ENCODE results near the gene RLBP1.

Gene RLBP1

DNA sequence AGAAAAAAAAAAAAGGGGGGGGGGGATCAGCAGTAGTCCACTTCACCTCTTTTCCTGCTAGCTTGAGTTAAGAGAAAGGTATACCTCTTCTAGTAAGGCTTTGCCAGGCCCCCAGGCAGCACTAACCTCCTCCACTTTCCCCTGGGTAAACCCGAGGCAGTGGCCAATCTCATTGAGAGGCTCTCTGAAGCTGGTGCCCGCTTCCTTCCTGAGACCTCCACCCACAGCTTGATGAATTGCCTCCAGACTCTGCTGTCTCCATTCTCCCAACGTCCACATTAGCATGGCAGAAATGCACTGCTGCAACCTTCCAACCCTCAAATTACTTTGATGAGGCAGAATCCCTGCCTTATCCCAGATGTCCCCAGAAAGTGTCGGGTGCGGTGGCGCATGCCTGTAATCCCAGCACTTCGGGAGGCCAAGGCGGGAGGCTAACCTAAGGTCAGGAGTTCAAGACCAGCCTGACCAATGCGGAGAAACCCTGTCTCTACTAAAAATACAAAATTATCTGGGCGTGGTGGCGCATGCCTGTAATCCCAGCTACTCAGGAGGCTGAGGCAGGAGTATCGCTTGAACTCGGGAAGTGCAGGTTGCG, 15.3 kb downstream of the RLBP1 start:
- no peak for DNase-seq

DNA sequence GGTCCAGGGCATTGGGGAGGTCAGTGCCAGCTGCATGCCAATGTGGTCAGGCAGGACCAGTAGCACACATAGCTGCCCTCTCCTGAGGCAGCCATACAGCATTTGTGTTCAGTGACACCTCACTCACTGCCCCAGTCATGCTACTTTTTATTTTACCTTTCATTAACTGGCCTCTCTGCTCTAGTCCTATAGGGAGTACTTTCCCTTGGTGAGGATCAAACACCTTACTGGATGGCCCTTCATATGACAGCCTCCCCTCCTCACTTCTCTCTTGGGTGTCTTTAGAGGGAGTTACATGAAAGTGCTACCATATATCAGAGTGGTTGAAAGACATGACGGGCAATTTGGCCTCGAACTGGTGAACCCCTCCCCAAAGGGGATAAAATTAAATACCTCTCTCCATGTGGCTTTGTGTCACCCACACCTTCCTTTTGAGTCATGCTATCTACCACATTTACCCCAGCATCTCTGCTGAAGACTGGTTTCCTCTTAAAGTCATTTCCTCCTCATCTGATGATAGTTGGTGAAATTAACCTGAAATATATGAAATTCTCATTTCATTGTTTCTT, 17.6 kb downstream of the RLBP1 start:
- no peak for DNase-seq

DNA sequence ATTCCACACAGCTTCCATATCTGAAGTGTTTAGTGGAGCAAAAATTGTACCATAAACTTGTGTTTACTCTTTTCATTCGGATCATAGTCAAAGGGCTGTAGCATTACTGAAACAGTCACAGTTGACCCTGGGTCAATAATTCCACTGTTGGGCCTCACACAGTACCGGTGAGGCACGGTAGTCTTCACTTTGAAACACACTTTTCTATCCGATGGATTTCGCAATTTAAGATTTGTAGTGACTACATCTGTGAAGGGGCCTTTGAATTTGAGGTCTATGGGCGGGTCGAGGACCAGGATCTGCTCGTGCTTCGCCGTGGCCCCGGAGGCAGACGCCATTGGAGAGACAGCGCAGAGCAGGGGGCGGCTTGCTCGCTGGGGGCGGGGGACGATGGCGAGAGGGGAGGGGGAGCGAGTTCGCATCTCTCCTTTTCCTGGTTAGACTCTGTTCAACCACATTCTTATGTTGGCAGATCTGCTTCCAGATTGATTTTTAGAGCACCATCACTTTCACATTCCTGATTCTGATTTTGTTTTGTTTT, 19.8 kb downstream of the RLBP1 start:
- no peak for DNase-seq

DNA sequence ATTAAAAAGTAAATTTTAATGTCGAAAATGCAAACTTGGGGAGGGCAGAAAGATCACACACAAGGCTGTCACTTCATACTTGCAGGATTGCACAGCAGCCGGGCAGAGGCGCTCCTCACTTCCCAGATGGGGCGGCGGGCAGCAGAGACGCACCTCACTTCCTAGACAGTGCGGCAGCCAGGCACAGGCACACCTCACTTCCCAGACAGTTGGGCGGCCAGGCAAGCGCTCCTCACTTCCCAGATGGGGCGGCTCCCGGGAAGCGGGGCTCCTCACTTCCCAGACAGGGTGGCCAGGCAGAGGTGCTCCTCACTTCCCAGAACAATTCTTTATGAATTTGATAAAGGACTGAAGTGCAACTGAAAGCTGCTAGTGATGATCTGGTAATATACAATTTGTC, 21.2 kb downstream of the RLBP1 start:
- DNase-seq = no peak

DNA sequence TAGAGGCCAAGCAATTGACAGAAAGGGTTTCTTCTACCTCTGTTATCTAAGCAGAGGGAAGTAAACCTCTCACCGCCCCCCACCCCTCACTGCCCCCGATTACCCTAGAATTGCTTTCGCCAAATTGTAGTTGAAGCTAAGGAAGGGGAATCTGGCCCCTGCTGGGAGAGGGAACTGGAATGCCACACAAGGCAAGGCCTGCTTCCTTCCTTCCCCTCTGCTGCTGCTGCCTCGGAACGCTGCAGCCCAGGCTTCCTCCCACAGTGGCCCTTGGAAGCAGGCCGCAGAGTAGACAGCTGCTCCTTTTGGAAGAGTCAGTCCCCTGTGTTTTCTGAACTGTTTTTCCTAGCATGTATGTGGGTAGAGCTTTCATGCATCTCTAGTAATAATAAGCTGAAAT, 21.6 kb downstream of the RLBP1 start:
- DNase-seq = no peak

GRCh38 chr15:89198934-89199333, 22.4 kb downstream of the RLBP1 start:
- DNase-seq = no peak

DNA sequence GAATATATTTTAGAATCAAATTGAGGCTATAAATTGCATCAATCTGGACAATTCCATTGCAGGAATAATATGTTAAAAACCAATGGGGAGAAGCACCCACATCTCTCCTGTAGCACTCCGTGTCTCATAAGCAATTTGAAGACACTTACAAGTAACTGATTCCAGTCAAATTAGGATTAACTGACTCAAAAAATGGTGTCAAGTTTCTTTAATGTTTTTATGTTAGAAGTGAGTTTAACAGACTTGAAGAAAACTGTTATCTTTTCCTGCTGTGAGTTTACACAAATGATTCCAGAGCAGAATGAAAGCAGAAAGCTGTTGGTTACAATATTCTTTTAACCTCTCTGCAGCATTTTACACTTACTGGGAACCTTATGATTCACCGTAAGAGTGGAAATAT, 23.2 kb downstream of the RLBP1 start:
- no peak for DNase-seq

DNA sequence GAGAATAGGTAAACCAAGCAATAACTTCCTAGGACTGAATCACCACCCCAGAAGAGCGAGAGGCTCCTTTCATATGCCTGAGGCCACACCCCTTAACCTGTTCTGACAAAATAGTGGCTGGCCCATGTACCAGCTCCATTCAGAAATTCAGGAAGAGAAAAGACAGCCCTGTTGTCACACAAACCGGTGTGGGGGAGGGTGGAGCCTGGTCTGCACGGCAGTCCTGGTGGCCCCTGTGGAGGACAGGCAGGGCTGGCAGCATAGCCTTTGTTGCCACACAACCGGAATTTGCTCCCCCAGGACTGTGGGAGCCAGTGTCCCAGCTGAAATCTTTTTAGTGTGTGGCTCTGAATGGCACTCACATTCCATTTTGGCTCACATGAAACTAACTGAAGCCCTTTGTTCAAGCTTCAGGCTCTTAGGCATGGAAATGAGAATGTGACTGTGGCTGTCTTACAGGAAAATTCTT, 23.8 kb downstream of the RLBP1 start:
- no peak for DNase-seq

GRCh38 chr15:89196994-89197393, 24.4 kb downstream of the RLBP1 start:
- DNase-seq = no peak

DNA sequence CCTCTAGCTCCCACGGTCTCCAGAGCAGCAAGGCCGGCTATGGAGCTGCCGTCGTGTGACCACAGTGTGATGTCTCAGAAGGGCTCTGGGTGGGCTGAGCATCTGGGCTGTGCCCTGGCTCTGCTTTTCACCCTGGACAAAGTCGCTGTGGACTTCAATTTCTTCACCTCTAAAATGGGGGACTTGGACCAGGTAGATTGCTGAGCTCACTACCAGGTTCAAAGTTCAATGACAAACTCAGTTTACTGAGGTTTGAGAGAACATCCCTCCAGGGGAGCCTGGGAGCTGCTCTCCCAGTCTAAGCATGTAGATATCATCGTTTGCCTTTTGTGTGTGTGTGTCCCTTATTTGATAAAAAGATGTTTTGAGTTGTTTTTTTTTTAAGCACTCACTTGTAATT, 25.1 kb downstream of the RLBP1 start:
- DNase-seq = no peak

GRCh38 chr15:89195836-89196235, 25.5 kb downstream of the RLBP1 start:
- DNase-seq = no peak

DNA sequence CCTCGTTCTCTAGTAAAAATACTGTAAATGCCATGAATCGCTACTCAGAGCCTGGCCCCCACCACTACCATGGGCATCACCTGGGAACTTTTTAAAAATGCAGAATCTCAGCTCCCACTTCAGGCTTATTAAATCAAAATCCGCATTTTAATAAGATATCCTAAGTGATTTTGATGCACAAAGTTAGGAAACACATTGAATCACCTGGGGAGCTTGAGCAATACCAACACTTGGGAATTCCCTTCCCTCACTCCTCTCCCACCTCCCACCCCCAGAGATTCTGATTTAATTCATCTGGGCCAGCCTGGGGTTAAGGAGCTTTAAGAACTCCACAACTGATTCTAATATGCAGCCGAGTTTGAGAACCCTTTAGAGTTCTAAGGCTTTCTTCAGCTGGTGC, 26.8 kb downstream of the RLBP1 start:
- no peak for DNase-seq

- no peak for DNase-seq
Measured at GRCh38 chr15:89192766-89193165, 28.6 kb downstream of the RLBP1 start.

GRCh38 chr15:89192136-89192535, 29.2 kb downstream of the RLBP1 start:
- DNase-seq = no peak

GRCh38 chr15:89187986-89188514, 33.3 kb downstream of the RLBP1 start:
- no peak for DNase-seq

- DNase-seq = no peak
Measured at GRCh38 chr15:89187301-89187985, 33.9 kb downstream of the RLBP1 start.

- no peak for DNase-seq
Measured at GRCh38 chr15:89186803-89187202, 34.6 kb downstream of the RLBP1 start.

DNA sequence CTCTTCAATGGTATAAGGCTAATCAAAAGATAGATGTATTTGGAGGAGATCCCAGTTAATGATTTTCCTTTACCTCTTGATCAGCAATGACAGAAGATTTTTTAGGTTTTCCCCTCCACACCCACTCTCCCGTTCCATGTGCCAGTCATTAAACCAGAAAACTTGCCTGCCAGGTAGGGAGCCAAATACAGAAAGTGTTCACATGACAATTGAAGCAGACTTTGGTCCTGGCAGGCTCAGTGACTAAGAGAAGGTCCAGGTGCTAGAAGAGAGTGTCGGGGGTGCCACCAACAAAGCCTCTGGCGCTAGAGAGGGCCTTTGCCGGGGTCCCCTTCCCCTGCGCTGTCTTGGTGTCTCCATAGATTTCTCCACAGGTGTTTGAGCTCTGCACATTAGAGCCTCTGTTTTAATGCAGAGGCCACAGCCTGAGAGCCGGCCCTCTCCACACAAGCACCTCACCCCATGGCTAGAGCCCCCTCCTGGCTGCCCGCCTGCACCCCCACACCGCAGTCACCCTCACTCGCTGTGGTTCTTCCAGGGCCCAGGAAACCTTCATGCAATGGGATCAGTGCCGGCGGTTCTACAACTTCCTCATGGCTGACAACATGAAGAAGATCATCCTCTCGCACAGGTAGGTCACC, 36.4 kb downstream of the RLBP1 start:
- DNase-seq = no peak

GRCh38 chr15:89184357-89184756, 37.0 kb downstream of the RLBP1 start:
- DNase-seq = no peak

GRCh38 chr15:89179966-89180875, 41.2 kb downstream of the RLBP1 start:
- no peak for DNase-seq

- no peak for DNase-seq
Measured at GRCh38 chr15:89178307-89178977, 42.9 kb downstream of the RLBP1 start.
